SK-N-MC (cell line): ENCODE data around the gene LRRC10B.

Experiments used
- EZH2 ChIP-seq: fragments of 200-600 bp; sonication (generic); IDR thresholded peaks from one replicate; pipeline ENCODE4 v1.6.1; 2017; ENCODE audit warnings: antibody characterized with exemption
- FOXP2 ChIP-seq: optimal IDR thresholded peaks from 2 replicates; pipeline ENCODE3; 2011; ENCODE audit warnings: mild to moderate bottlenecking, moderate library complexity; ENCODE audit not compliant: insufficient read depth; ENCODE audit errors: extremely low read length, control extremely low read depth
- POLR2AphosphoS5 ChIP-seq: IDR thresholded peaks from 2 replicates; pipeline ENCODE4 v1.6.1; 2012; ENCODE audit warnings: mild to moderate bottlenecking, low read depth, low read length, borderline replicate concordance

DNA sequence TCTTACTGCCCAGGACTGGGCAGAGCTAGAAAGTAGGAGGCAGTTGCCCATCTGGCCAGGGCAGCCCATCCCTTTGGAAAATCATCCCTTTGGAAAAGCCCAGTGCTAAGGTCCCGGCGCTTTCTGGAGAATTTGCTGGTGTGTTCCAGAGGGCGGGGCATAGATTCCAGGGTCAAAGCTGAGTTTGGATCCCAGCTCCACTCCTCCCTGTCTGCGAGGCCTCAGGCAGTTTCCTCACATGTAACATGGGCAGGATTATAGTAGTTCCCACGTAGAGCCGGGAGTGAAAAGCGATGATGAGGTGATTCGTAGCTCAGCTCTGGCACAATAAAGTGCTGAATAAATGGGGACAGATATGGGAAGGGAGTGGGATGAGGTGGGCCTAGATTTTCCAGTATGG lies 31.4 kb upstream of the LRRC10B start:
- TF ChIP-seq EZH2, result no peak
- TF ChIP-seq POLR2AphosphoS5, result no peak
- no peak for TF ChIP-seq FOXP2
